ENCODE data around the gene HDHD5. TPM values are rescaled to one million over a fixed set of nuclear protein-coding genes. Genes with fewer than 3 reads are reported as not detected.
A peak's percentile ranks its signal among the peaks of the same experiment; 100 is the strongest.

Gene HDHD5
- 10 to 100 TPM; 26.7 to 39.3 (median 34.4) TPM for total RNA-seq
- polyA plus RNA-seq, result 10 to 100 TPM; 27.0 to 49.0 (median 33.5) TPM

- WGBS, 2 donors, result 1% methylated on average over 114 of the region's 114 CpGs
- TF ChIP-seq POLR2AphosphoS5 (IDR thresholded peaks at IDR 0.05) (peak in 3 of 4 donors; percentile 29 to 84 (median 70)), CTCF (IDR thresholded peaks at IDR 0.05) (no peak), EP300 (IDR thresholded peaks at IDR 0.05) (no peak), POLR2A (IDR thresholded peaks at IDR 0.05) (peak; percentile 12 to 15)
- Histone ChIP-seq H3K27ac (peak within 1 kb of the TSS; percentile 88 to 93 (median 91)), H3K4me1 (peaks cover 0 to 45% (median 26%) of the 10 kb centered on the region in 4 donors), H3K27me3 (no peaks in the 10 kb centered on the region), H3K9me3 (no peaks in the 10 kb centered on the region), H3K36me3 (no peaks in the 10 kb centered on the region), H3K4me3 (peak within 1 kb of the TSS; percentile 44 to 77 (median 63))
- DNase-seq, result peak; percentile 95
- intact Hi-C loops (cut with DNase I), result loop anchor here (1.0 to 5.0 kb wide), 3 partner anchors 12 to 478 kb away; partner anchors contain the start of genes BCL2L13 and IL17RA
Measured at GRCh38 chr22:17158568-17159503, at the start of gene HDHD5. HDHD5 (minus strand) TSS chr22:17159277; CDS start chr22:17159251, 26 bp downstream.

- Histone ChIP-seq H3K9me3 (no peaks in the 10 kb centered on the region), H3K27ac (no peak overlapping the region), H3K4me3 (no peak overlapping the region), H3K4me1 (no peaks in the 10 kb centered on the region), H3K36me3 (no peaks in the 10 kb centered on the region), H3K27me3 (no peaks in the 10 kb centered on the region)
- TF ChIP-seq EP300 (IDR thresholded peaks at IDR 0.05) (no peak), CTCF (IDR thresholded peaks at IDR 0.05) (no peak), POLR2AphosphoS5 (IDR thresholded peaks at IDR 0.05) (no peak), POLR2A (IDR thresholded peaks at IDR 0.05) (no peak)
- 49 to 74% methylated on average over 7 of the region's 7 CpGs for WGBS, 2 donors
- intact Hi-C loops (cut with DNase I), result no loop called here
- no peak for DNase-seq
Measured at GRCh38 chr22:17205432-17205831, 46.4 kb upstream of the HDHD5 start.

DNA sequence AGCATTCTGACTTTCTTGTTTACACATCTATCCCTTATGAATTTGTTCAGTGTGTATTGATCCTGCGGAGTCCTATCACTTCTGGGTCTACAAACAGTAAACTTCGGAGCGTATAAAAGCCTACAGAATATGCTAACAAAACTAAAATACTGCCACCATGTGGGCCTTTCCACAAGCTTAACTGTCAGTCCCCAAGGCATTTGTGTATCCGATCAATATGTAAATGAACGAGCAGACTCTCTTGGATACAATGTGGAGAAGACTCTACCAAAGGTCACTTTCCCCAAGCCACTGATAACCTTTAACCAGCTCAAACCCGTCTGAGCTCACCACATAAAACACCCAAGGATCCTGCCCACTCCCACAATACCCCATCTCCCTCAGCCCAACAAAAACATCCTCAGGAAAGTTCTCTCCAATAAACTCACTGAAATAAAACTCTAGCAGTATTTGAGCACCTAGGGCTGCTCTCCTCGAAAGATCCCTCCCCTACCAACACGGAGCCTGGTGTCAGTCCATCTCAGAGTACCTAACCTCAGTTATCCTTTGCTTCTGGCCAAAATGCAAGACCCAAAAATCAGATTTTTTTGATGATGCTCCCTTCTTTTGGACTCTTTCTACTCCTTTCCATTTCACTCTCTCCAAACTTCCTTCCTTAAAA lies 42.3 kb upstream of the HDHD5 start:
- H3K9me3 ChIP-seq, result no peaks in the 10 kb centered on the region
- 21 to 57% methylated on average over 8 of the region's 8 CpGs for WGBS, 2 donors
- H3K4me1 ChIP-seq, result peaks cover 0 to 12% (median 0%) of the 10 kb centered on the region in 4 donors
- no peak for TF ChIP-seq POLR2A (IDR thresholded peaks at IDR 0.05)
- no peak for TF ChIP-seq CTCF (IDR thresholded peaks at IDR 0.05)
- TF ChIP-seq POLR2AphosphoS5 (IDR thresholded peaks at IDR 0.05), result no peak
- TF ChIP-seq EP300 (IDR thresholded peaks at IDR 0.05), result no peak
- peaks cover 0 to 34% (median 7%) of the 10 kb centered on the region in 3 donors for H3K27me3 ChIP-seq
- H3K4me3 ChIP-seq, result no peak overlapping the region
- H3K27ac ChIP-seq, result no peak overlapping the region
- DNase-seq, result no peak
- no peaks in the 10 kb centered on the region for H3K36me3 ChIP-seq
- intact Hi-C loops (cut with DNase I), result no loop called here

DNA sequence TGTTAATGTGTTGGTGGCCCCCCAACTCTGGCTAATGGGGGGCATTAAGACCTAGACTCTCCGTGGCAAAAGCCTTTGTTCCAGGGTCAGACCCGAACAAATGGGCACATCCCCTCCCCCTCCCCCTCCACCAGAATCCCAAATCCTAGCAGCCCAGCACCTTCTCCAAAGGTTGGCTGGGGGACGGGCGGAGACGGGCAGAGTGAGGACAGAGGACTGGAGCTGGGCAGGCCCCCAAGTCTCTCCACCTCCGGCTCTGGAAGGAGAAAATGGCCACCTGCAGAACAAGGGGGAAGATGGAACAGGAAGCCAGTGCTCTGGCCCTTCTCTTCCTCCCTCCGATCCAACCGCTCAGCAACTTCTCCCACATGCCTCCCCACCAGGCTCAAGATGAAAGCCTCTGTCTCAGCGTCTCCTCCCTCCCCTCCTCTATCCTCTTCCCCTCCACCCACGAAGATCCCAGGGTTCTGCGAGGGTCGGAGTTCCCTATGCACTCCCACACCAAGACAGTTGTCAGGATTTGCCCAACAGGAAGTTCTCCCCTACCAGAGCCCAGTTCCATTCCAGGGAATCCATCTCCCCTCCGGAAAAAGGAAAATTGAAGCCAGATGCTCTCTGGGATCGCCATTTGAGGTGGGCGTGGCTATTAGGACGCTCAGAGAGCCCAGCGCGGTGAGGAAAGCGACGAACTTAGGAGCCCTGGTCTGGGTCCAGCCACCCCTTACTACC lies 40.1 kb upstream of the HDHD5 start:
- no peak for DNase-seq
- peaks cover 0 to 12% (median 0%) of the 10 kb centered on the region in 4 donors for H3K4me1 ChIP-seq
- no peaks in the 10 kb centered on the region for H3K9me3 ChIP-seq
- WGBS, 2 donors, result 47 to 58% methylated on average over 20 of the region's 20 CpGs
- H3K4me3 ChIP-seq, result peak overlapping the region in 3 of 4 donors; percentile 27 to 44 (median 35)
- H3K36me3 ChIP-seq, result no peaks in the 10 kb centered on the region
- H3K27ac ChIP-seq, result peak overlapping the region; percentile 27 to 61 (median 36)
- TF ChIP-seq POLR2AphosphoS5 (IDR thresholded peaks at IDR 0.05) (peak in 1 of 4 donors; percentile 18), EP300 (IDR thresholded peaks at IDR 0.05) (no peak)
- H3K27me3 ChIP-seq, result peaks cover 0 to 34% (median 7%) of the 10 kb centered on the region in 3 donors
- intact Hi-C loops (cut with DNase I), result no loop called here

All from sigmoid colon (tissue), 7 donors.